Measurements from ENCODE around the gene HOXA11.
A peak's percentile ranks its signal among the peaks of the same experiment; 100 is the strongest.

The HOXA11 gene

GRCh38 chr7:27154369-27154768 lies 30.7 kb downstream of the HOXA11 start:
- H3K4me3 ChIP-seq (ENCODE audit: low read depth, low read length) = no peak overlapping the region
- no peak overlapping the region for H3K4me2 ChIP-seq (ENCODE audit: low read length)
- no peak overlapping the region for H3K27ac ChIP-seq
- no peak overlapping the region for H2AFZ ChIP-seq
- H3K79me2 ChIP-seq = no peaks in the 10 kb centered on the region
- H3K9me3 ChIP-seq (ENCODE audit: control insufficient read depth, low read length) = no peaks in the 10 kb centered on the region
- TF ChIP-seq CTCF (IDR thresholded peaks at IDR 0.05) = no peak
- no peak overlapping the region for H3K9ac ChIP-seq
- no peaks in the 10 kb centered on the region for H3K4me1 ChIP-seq
- peaks cover 28% of the 10 kb centered on the region for H3K27me3 ChIP-seq (ENCODE audit: control insufficient read depth, insufficient read depth, low read length)
- H3K36me3 ChIP-seq (ENCODE audit: control insufficient read depth, insufficient read depth, low read length) = no peaks in the 10 kb centered on the region

GRCh38 chr7:27153526-27153925 lies 31.5 kb downstream of the HOXA11 start:
- Histone ChIP-seq H3K4me2 (ENCODE audit: low read length) (no peak overlapping the region), H3K27ac (no peak overlapping the region), H3K36me3 (ENCODE audit: control insufficient read depth, insufficient read depth, low read length) (no peaks in the 10 kb centered on the region), H2AFZ (no peak overlapping the region), H3K27me3 (ENCODE audit: control insufficient read depth, insufficient read depth, low read length) (peaks cover 25% of the 10 kb centered on the region), H3K9me3 (ENCODE audit: control insufficient read depth, low read length) (no peaks in the 10 kb centered on the region), H3K4me3 (ENCODE audit: low read depth, low read length) (no peak overlapping the region), H3K9ac (no peak overlapping the region), H3K4me1 (no peaks in the 10 kb centered on the region), H3K79me2 (no peaks in the 10 kb centered on the region)
- no peak for TF ChIP-seq CTCF (IDR thresholded peaks at IDR 0.05)

- Histone ChIP-seq H3K4me3 (ENCODE audit: low read depth, low read length) (no peak overlapping the region), H2AFZ (no peak overlapping the region), H3K36me3 (ENCODE audit: control insufficient read depth, insufficient read depth, low read length) (no peaks in the 10 kb centered on the region), H3K27ac (no peak overlapping the region), H3K79me2 (no peaks in the 10 kb centered on the region), H3K4me2 (ENCODE audit: low read length) (no peak overlapping the region), H3K9me3 (ENCODE audit: control insufficient read depth, low read length) (no peaks in the 10 kb centered on the region), H3K27me3 (ENCODE audit: control insufficient read depth, insufficient read depth, low read length) (peaks cover 23% of the 10 kb centered on the region), H3K9ac (no peak overlapping the region), H3K4me1 (no peaks in the 10 kb centered on the region)
- TF ChIP-seq CTCF (IDR thresholded peaks at IDR 0.05) = no peak
Measured at GRCh38 chr7:27152816-27153442, 32.1 kb downstream of the HOXA11 start.

- peak within 1 kb of the TSS; percentile 57 for H3K4me3 ChIP-seq (ENCODE audit: low read depth, low read length)
- H3K4me1 ChIP-seq = no peaks in the 10 kb centered on the region
- no peak within 1 kb of the TSS for H3K27ac ChIP-seq
- H3K79me2 ChIP-seq = no peaks in the 10 kb centered on the region
- no peak for TF ChIP-seq CTCF (IDR thresholded peaks at IDR 0.05)
- H3K36me3 ChIP-seq (ENCODE audit: control insufficient read depth, insufficient read depth, low read length) = no peaks in the 10 kb centered on the region
- peak within 1 kb of the TSS; percentile 20 for H2AFZ ChIP-seq
- H3K27me3 ChIP-seq (ENCODE audit: control insufficient read depth, insufficient read depth, low read length) = peaks cover 16% of the 10 kb centered on the region
- no peak within 1 kb of the TSS for H3K9ac ChIP-seq
- H3K9me3 ChIP-seq (ENCODE audit: control insufficient read depth, low read length) = no peaks in the 10 kb centered on the region
- H3K4me2 ChIP-seq (ENCODE audit: low read length) = peak within 1 kb of the TSS; percentile 92
Measured at GRCh38 chr7:27151931-27152815, 32.9 kb downstream of the HOXA11 start, which contains the start of gene HOXA3. HOXA3 (minus strand) TSS chr7:27152583; CDS start chr7:27110640, 41,943 bp downstream.

Data from parathyroid adenoma (tissue), 2 donors.